NCI-H2227 (cell line): ENCODE measurements around the gene MADCAM1.

Source experiments
- DNase-seq: peaks from one replicate; lab custom pipeline; 2025; ENCODE audit not compliant: unreplicated experiment; lab: John Stamatoyannopoulos, UW

MADCAM1 gene

DNA sequence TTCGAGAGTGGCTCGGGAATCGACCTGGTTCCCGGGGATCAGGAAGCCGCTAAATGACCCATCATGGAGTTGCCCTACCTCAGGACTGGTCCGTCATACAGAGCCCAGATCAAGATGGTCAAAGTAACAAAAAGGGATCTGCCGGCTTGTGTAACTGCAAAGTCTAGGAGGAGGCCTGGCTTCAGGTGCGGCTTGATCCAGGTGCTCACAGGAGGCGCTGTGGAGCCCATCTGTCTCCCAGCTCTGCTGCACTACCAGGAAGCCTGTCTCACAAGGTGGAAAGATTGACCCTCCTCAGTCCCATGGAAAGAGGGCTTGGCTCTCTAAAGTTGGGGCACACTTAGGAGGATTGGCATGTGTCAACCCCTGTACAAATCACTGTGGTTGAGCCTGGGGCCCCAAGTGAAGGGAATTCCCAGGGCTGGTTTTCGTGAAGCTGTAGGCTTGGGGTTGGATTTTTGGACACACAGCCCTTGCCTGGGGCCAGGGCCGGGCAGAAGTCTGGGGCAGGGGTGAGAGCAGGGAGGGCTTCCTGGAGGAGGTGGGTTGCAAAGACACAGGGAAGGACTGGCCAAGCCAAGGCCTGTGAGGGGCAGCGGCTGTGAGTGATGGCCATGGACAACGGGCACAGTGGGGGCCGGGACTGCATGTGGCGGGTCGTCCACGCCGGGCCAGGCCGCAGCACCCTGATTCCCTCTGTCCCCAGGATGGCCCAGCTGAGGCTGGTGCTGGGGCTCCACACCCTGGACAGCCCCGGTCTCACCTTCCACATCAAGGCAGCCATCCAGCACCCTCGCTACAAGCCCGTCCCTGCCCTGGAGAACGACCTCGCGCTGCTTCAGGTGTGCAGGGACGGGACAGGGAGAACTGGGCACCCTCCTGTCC, 51.8 kb downstream of the MADCAM1 start:
- no peak for DNase-seq

DNA sequence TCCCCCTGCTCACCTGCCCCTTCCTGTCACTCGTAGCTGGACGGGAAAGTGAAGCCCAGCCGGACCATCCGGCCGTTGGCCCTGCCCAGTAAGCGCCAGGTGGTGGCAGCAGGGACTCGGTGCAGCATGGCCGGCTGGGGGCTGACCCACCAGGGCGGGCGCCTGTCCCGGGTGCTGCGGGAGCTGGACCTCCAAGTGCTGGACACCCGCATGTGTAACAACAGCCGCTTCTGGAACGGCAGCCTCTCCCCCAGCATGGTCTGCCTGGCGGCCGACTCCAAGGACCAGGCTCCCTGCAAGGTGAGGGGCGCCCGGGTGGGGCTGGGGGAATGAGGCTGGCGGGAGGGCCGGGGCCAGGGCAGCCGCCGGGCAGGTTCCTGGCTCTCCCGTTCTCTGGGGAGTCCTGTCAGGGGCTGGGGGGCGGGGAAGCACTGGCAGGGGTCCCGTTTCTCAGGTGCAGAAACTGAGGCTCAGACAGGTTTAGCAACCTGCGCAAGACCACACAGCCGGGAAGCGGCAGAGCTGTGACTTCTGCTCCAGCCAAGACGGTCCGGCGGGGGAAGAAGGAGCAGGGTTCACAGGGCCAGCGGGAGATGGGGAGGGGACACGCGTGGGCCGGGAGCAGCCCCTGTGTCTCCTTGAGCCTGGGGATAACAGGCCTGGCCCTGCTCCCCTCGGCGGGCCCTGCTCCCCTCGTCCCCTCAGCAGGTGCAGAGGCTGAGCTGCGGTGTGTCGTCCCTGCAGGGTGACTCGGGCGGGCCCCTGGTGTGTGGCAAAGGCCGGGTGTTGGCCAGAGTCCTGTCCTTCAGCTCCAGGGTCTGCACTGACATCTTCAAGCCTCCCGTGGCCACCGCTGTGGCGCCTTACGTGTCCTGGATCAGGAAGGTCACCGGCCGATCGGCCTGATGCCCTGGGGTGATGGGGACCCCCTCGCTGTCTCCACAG, 52.9 kb downstream of the MADCAM1 start:
- no peak for DNase-seq

DNA sequence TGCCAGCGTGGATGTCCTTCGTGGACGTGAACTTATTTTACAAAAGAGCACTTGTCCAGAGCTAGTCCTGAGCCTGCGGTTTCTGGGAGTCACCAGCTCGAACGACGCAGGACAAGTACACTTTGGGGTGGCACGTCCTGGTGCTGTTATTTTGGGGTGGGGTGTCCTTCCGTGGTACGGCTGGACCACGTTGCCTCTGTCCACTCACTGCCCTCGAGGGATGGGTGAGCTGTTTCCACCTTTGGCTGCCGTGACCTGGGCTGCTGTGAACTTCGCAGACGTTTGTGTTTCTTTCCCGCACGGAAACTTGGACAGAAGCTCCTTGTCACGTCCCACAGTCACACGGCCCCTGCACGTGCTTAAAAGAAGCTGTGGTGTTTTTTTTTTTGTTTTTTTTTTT, 58.5 kb downstream of the MADCAM1 start:
- DNase-seq = no peak
